Tibial artery (tissue), 4 donors: ENCODE results near the gene MIPOL1.

Source experiments
- DNase-seq, 2 donors: peaks; one replicate each; pipeline ENCODE4 v3.0.0-alpha.2; 2019
- H3K27ac ChIP-seq, 2 donors: fragments of 200-600 bp; sonication (generic) in 1 of 2; 1 replicate in 1 of 2; 2 replicates in 1 of 2; pipeline ENCODE4 v1.5.1; 2018 to 2019; ENCODE audit warnings: mild to moderate bottlenecking in 1 of 2
- H3K27me3 ChIP-seq, 2 donors: fragments of 200-600 bp; sonication (generic) in 1 of 2; one replicate each; pipeline versions ENCODE4 v1.5.1 to v1.6.0; 2016 to 2019
- H3K36me3 ChIP-seq, 3 donors: fragments of 200-600 bp; sonication (generic) in 2 of 3; one replicate each; pipeline ENCODE4 v1.5.1; 2016 to 2019; ENCODE audit warnings: mild to moderate bottlenecking in 2 of 3
- H3K4me1 ChIP-seq, 4 donors: fragments of 200-600 bp; sonication (generic) in 2 of 4; 1 replicate in 3 of 4; 2 replicates in 1 of 4; pipeline ENCODE4 v1.5.1; 2016 to 2019
- H3K4me3 ChIP-seq, 2 donors: fragments of 200-600 bp; sonication (generic) in 1 of 2; 1 replicate in 1 of 2; 2 replicates in 1 of 2; pipeline ENCODE4 v1.5.1; 2018 to 2019; ENCODE audit warnings: mild to moderate bottlenecking in 2 of 2
- H3K9me3 ChIP-seq, 3 donors: fragments of 200-600 bp; sonication (generic) in 1 of 3; one replicate each; pipeline ENCODE4 v1.5.1; 2016 to 2019
- intact Hi-C: fragments of 100-400 bp; cut with DNase I; formaldehyde crosslinking; loops from one replicate; pipeline ENCODE4 v1.15.0; 2023; ENCODE audit warnings: low total_unique reads
- TF ChIP-seq, protein P1 (sequence below), 2 experiments: fragments of 200-600 bp in 1 of 2; fragments of 450-650 bp in 1 of 2; IDR thresholded peaks; one replicate each; pipeline ENCODE4 v1.5.1; 2017 to 2019; ENCODE audit warnings: antibody characterized with exemption in 2 of 2, mild to moderate bottlenecking in 1 of 2, moderate library complexity in 1 of 2

Gene MIPOL1

DNA sequence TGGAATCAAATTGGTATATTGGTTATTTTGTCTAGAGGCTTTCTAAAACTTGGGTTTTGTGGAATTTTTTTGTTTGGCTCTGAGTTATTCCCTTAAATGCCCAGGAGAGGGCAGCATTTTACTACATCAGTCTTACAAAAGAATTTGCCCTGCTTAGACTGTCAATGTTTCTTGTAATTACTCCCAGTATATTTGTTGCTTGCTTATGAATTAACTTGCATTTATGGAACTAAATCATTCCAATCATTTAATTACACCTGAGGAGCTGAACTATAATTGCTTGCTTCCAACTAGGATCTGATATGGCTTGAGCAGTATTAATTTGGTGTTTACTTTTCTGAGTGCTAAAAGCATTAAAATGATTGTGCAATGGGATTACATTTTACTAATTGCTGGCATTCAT, 48.7 kb downstream of the MIPOL1 start:
- intact Hi-C loops = loop anchor here (10.0 kb wide), 1 partner anchor 348 kb away; the partner anchor contains the start of genes FOXA1 and TTC6
- Histone ChIP-seq H3K27me3 (no peaks in the 10 kb centered on the region), H3K9me3 (no peaks in the 10 kb centered on the region), H3K4me3 (no peak overlapping the region), H3K27ac (no peak overlapping the region), H3K4me1 (no peaks in the 10 kb centered on the region), H3K36me3 (peaks cover 0 to 9% (median 0%) of the 10 kb centered on the region in 3 donors)
- TF ChIP-seq, protein P1, sequence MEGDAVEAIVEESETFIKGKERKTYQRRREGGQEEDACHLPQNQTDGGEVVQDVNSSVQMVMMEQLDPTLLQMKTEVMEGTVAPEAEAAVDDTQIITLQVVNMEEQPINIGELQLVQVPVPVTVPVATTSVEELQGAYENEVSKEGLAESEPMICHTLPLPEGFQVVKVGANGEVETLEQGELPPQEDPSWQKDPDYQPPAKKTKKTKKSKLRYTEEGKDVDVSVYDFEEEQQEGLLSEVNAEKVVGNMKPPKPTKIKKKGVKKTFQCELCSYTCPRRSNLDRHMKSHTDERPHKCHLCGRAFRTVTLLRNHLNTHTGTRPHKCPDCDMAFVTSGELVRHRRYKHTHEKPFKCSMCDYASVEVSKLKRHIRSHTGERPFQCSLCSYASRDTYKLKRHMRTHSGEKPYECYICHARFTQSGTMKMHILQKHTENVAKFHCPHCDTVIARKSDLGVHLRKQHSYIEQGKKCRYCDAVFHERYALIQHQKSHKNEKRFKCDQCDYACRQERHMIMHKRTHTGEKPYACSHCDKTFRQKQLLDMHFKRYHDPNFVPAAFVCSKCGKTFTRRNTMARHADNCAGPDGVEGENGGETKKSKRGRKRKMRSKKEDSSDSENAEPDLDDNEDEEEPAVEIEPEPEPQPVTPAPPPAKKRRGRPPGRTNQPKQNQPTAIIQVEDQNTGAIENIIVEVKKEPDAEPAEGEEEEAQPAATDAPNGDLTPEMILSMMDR (IDR thresholded peaks at IDR 0.05) = peak; percentile 54 to 79
- no peak for DNase-seq

DNA sequence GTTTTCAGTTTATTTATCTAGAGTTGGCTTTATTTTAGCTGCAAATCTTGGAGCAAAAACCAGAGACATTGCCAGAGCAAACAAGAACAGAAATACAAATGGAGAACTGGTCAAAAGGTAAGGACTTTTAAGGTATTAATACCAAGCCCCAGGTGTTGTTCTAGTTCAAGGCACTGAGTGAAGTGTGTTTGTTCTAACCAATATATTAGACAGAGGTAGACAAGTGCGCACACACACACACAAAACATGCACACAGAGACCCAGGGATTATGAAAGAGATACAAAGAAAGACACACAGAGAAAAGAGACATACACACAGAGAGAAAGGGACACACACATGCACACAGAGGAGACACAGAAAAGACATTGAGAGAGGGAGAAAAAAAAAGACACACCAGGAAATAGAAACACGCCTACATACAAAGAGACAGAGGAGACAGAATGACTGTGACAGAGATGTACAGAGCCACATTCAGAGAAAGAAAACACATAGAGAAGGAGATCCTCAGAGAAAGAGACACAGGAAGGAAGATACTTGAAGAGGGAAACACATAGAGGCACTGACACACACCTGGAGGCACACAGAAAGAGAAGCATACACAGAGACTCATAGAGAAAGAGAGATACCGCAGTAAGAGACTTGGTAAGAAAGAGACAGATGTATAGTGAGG, 50.2 kb downstream of the MIPOL1 start:
- TF ChIP-seq, protein P1 (IDR thresholded peaks at IDR 0.05) = no peak
- Histone ChIP-seq H3K36me3 (peaks cover 0 to 9% (median 0%) of the 10 kb centered on the region in 3 donors), H3K9me3 (no peaks in the 10 kb centered on the region), H3K4me1 (no peaks in the 10 kb centered on the region), H3K4me3 (no peak overlapping the region), H3K27me3 (no peaks in the 10 kb centered on the region), H3K27ac (no peak overlapping the region)
- no peak for DNase-seq
- intact Hi-C loops = loop anchor here (10.0 kb wide), 1 partner anchor 347 kb away; the partner anchor contains the start of genes FOXA1 and TTC6

DNA sequence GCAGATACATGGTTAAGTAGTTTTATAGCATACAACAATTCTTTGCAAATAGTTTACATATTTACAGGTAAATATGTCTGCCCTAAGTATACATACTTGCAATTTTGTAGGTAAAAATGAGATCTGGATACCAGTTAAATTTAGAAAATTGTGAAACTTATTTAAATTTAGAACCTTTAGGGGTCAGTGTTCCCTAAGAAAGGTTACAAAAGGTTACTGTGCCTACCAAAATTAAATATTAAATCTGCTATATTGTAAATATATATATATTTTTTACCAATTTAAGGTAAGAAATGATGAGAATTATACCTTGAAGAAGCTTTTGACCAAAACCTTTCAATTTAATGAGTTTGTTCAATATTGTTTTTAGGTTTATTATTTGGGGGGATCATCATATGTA, 54.0 kb downstream of the MIPOL1 start:
- H3K9me3 ChIP-seq = no peaks in the 10 kb centered on the region

DNA sequence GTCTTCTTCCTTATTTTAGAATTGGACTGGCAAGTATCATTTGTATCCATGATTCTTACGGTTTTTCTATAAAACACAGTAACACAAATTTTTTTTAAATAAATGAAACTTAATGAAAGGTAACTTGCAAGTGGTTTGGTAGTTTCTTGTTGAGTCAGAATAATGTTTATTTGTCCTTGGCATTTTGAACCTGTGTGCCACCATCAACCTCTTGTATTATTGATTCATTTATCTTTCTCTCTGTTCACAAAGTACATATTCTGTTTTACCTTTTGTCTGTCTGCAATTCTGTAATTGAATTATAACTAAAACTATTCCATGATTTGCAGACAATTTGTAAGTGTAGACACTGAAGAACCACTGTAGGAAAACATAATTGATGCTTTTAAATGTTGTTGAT, 54.7 kb downstream of the MIPOL1 start:
- TF ChIP-seq, protein P1 (IDR thresholded peaks at IDR 0.05) = no peak
- no peak overlapping the region for H3K27ac ChIP-seq
- H3K9me3 ChIP-seq = no peaks in the 10 kb centered on the region
- no peaks in the 10 kb centered on the region for H3K4me1 ChIP-seq
- intact Hi-C loops = no loop called here
- H3K36me3 ChIP-seq = peaks cover 0 to 9% (median 0%) of the 10 kb centered on the region in 3 donors
- H3K4me3 ChIP-seq = no peak overlapping the region
- no peaks in the 10 kb centered on the region for H3K27me3 ChIP-seq
- DNase-seq = no peak

More for the DNA sequence above, 54.0 kb downstream of the MIPOL1 start:
- intact Hi-C loops = no loop called here
- TF ChIP-seq, protein P1 (IDR thresholded peaks at IDR 0.05) = no peak
- no peak for DNase-seq
- peaks cover 0 to 9% (median 0%) of the 10 kb centered on the region in 3 donors for H3K36me3 ChIP-seq
- no peak overlapping the region for H3K4me3 ChIP-seq
- H3K27me3 ChIP-seq = no peaks in the 10 kb centered on the region
- no peak overlapping the region for H3K27ac ChIP-seq
- no peaks in the 10 kb centered on the region for H3K4me1 ChIP-seq

DNA sequence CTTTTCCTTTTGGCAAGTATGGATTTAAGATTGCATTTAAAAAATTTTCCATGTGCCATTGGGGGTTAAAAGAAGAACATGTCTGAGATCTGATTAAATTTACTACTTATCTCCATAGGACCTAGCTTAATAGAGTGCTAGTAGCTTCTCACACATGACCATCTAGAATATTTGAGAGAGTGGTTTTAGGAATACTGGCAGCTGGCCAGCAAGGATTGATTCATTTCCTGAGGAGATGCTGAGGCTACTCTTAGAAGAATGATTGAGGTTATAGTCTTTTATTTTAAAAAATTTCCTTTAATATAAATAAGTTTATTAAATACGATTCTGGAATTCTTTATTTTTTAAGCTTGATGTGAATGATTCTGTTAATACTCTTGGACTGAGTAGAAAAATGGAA, 56.2 kb downstream of the MIPOL1 start:
- H3K4me3 ChIP-seq = no peak overlapping the region
- H3K27ac ChIP-seq = no peak overlapping the region
- no peaks in the 10 kb centered on the region for H3K27me3 ChIP-seq
- H3K36me3 ChIP-seq = no peaks in the 10 kb centered on the region
- no peaks in the 10 kb centered on the region for H3K4me1 ChIP-seq
- no peak for DNase-seq
- intact Hi-C loops = no loop called here
- TF ChIP-seq, protein P1 (IDR thresholded peaks at IDR 0.05) = no peak
- H3K9me3 ChIP-seq = no peaks in the 10 kb centered on the region
